BLaER1 (cell line): Measurements from ENCODE around the gene MAJIN.
"Not testable (repeated sequence)": the region's sequence is repeated elsewhere in the genome, so short reads cannot be mapped to it uniquely, and the experiment has no call there.

Experiments used
- H3K27ac ChIP-seq: shearing (Covaris generic); formaldehyde crosslinking; 2 replicates; pipeline ENCODE4 v1.8.1; 2022
- H3K27me3 ChIP-seq: shearing (Covaris generic); formaldehyde crosslinking; 2 replicates; pipeline ENCODE4 v1.8.1; 2022
- H3K36me3 ChIP-seq: shearing (Covaris generic); formaldehyde crosslinking; 2 replicates; pipeline ENCODE4 v1.8.1; 2022
- H3K4me1 ChIP-seq: shearing (Covaris generic); formaldehyde crosslinking; 2 replicates; pipeline ENCODE4 v1.8.1; 2022
- H3K4me2 ChIP-seq: shearing (Covaris generic); formaldehyde crosslinking; 2 replicates; pipeline ENCODE4 v1.8.1; 2022
- H3K4me3 ChIP-seq: shearing (Covaris generic); formaldehyde crosslinking; 2 replicates; pipeline ENCODE4 v1.8.1; 2022
- H3K9ac ChIP-seq: shearing (Covaris generic); formaldehyde crosslinking; 2 replicates; pipeline ENCODE4 v1.8.1; 2022
- H3K9me3 ChIP-seq: shearing (Covaris generic); formaldehyde crosslinking; 2 replicates; pipeline ENCODE4 v1.8.1; 2022
- H4K20me1 ChIP-seq: shearing (Covaris generic); formaldehyde crosslinking; 2 replicates; pipeline ENCODE4 v1.8.1; 2022
- Cebpa-rat ChIP-seq: shearing (Covaris generic); IDR thresholded peaks from 2 replicates; pipeline ENCODE4 v1.8.1; 2022

Gene MAJIN

DNA sequence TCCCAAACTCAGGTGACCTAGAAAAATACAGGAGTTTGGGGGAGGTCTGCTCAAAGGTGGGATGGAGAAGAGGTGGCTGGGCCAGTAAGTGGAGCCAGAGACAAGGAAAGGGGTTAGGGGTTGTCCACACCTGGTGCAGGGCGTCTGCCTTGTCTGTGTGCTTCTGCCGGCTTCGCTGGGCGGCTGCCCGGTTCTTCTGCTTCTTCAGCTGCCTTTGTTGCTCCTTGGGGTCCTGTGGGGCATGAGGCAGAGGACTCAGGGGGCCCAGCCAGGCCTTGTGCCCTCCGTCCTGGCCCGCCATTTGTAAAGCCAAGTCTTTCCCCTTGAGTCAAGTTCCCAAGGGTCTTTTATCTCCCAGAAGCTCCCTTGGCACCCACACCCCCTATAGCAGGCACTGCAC is 22.4 kb upstream of the MAJIN start:
- Histone ChIP-seq H3K4me2 (no peak overlapping the region), H3K27ac (no peak overlapping the region), H3K4me3 (no peak overlapping the region), H3K4me1 (peaks cover 54% of the 10 kb centered on the region), H3K36me3 (no peaks in the 10 kb centered on the region), H4K20me1 (no peaks in the 10 kb centered on the region), H3K9me3 (no peaks in the 10 kb centered on the region), H3K9ac (no peak overlapping the region), H3K27me3 (no peaks in the 10 kb centered on the region)
- TF ChIP-seq Cebpa-rat: no peak

DNA sequence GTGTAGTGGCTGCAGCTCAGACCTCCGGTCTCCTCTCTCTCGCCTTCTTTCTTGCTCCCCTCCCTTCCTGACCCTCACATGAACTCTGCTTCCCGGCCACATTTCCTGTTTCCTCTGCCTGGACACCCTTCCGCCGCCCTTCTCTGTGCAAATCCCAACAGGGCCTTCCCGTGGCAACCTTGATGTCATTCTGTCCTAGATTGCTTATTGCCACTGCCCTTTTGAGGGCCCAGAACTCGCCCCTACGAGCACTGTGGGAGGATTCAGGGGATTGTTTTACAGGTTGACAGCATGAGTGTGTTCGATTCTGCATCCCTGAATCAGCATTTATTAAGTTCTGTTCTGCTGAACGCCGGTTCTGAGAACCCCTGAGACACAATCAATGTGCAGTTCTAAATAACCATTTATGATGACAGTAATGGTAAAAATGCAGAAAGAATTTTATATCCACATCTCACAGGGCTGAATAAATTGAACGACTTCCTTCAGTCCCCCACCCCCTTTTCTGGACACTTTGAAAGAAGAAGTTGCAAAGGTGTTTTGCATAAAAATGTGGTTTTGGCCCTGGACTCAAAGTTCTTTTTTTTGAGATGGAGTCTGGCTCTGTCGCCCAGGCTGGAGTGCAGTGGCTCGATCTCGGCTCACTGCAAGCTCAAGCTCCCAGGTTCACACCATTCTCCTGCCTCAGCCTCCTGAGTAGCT is 18.5 kb upstream of the MAJIN start:
- Histone ChIP-seq H3K4me1 (peaks cover 22% of the 10 kb centered on the region), H3K27ac (peak overlapping the region; percentile 12; the same call in 1 of the 2 replicates), H3K9ac (peak overlapping the region; percentile 3; the same call in 1 of the 2 replicates)

DNA sequence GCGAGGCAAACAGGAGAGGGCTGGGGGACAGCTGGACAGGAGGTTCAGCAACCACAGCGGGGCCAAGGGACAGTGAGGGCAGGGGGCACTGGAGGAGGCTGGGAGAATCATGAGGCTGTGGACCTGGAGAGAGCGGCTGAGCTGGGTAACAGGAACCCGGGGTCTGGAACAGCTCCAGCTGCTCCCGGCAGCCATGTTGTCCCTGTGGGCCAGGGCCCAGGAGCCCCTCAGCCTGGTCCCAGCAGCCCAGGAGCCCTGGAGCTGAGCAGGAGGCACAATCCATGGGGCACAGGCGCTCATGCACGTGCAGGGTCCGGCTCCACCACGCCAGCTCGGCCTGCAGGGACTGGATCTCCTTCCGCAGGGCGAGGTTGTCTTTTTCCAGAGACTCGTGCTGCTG is 17.5 kb upstream of the MAJIN start:
- H3K4me3 ChIP-seq: no peak overlapping the region
- H3K36me3 ChIP-seq: no peaks in the 10 kb centered on the region
- H4K20me1 ChIP-seq: no peaks in the 10 kb centered on the region
- H3K27me3 ChIP-seq: no peaks in the 10 kb centered on the region
- TF ChIP-seq Cebpa-rat: no peak
- H3K4me2 ChIP-seq: peak overlapping the region; percentile 78
- H3K4me1 ChIP-seq: peaks cover 24% of the 10 kb centered on the region
- peak overlapping the region; percentile 12; the same call in 1 of the 2 replicates for H3K27ac ChIP-seq
- no peaks in the 10 kb centered on the region for H3K9me3 ChIP-seq
- H3K9ac ChIP-seq: no peak overlapping the region

More for the DNA sequence above, 18.5 kb upstream of the MAJIN start:
- H3K36me3 ChIP-seq: no peaks in the 10 kb centered on the region
- no peaks in the 10 kb centered on the region for H3K9me3 ChIP-seq
- TF ChIP-seq Cebpa-rat: no peak
- peak overlapping the region; percentile 78 for H3K4me2 ChIP-seq
- no peaks in the 10 kb centered on the region for H4K20me1 ChIP-seq
- no peaks in the 10 kb centered on the region for H3K27me3 ChIP-seq
- H3K4me3 ChIP-seq: no peak overlapping the region

DNA sequence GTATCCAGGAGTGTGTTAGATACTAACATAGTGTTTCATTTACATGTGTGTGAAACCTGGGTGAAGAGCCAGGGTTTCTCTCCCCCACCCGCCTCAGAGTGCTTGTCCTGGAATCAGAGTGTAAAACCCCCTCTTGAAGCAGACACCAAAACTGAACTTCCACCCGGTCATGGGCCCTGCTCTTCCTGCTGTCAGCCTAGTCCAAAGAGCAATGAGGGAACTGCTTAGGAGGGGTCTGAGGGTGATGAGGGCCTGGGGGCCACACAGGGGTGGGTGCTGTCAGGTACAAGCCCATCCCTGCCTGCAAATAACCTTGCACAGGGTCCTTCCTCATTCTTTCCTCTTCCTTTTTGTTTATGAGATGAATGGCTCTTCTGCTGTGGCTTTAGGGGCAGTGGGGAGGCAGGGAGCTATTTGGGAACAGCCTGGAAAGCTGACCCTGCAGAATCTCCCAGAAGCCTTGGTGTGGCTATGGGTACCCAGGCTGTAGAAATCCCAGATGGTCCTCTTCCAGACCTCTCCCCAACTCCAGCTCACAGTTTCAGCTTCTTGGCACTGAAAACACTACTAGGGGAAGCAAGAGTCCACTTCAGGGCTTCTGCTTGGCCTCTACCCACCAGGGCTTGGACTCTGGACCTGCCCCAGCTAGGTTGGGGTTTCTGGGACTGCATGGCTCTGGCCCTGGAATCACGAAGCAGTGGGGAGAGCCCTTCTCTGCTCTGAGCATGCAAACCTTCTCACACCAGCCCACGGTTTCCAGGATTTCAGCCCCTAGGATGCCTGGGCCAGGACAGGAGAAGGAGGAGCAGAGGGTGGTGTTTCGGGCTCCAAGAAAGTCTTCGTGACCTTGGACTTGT is 16.3 kb upstream of the MAJIN start:
- no peak overlapping the region for H3K4me2 ChIP-seq
- no peak overlapping the region for H3K9ac ChIP-seq
- no peak overlapping the region for H3K27ac ChIP-seq
- peaks cover 24% of the 10 kb centered on the region for H3K4me1 ChIP-seq
- H3K9me3 ChIP-seq: no peaks in the 10 kb centered on the region
- no peaks in the 10 kb centered on the region for H4K20me1 ChIP-seq
- no peak overlapping the region for H3K4me3 ChIP-seq
- no peaks in the 10 kb centered on the region for H3K36me3 ChIP-seq
- H3K27me3 ChIP-seq: no peaks in the 10 kb centered on the region
- TF ChIP-seq Cebpa-rat: no peak

DNA sequence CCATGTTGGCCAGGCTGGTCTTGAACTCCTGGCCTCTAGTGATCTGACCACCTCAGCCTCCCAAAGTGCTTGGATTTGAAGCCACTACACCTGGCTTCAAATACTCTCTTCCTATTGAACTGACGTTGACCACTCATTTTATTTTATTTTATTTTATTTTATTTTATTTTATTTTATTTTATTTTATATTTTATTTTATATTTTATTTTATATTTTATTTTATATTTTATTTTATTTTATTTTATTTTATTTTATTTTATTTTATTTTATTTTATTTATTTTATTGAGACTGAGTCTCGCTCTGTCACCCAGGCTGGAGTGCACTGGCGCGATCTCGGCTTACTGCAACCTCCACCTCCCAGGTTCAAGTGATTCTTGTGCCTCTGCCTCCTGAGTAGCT is 11.4 kb upstream of the MAJIN start:
- H3K9me3 ChIP-seq, H3K36me3 ChIP-seq, H3K27me3 ChIP-seq, H3K4me1 ChIP-seq, H3K27ac ChIP-seq, H4K20me1 ChIP-seq, H3K4me2 ChIP-seq, H3K9ac ChIP-seq, H3K4me3 ChIP-seq: not testable (repeated sequence)

DNA sequence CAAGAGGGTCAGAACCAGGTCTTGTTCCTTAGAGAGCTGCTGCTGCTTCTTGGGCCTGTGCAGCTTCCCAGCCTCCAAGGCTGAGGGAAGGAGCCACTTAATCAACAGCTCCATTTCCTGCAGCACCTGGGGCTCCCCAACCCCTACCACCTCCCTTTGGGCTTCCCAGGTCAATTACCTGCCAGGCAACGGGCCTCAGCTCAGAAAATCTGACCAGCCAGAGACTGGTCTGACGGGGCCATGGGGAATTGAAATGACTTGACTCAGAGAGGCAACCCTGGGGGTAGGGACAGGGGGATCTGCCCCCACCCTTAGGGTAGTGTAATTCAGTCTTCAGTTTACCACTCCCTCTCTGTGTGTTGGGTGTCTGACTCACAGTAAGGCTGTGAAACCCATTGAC is 4.7 kb upstream of the MAJIN start:
- H3K9ac ChIP-seq: no peak overlapping the region

DNA sequence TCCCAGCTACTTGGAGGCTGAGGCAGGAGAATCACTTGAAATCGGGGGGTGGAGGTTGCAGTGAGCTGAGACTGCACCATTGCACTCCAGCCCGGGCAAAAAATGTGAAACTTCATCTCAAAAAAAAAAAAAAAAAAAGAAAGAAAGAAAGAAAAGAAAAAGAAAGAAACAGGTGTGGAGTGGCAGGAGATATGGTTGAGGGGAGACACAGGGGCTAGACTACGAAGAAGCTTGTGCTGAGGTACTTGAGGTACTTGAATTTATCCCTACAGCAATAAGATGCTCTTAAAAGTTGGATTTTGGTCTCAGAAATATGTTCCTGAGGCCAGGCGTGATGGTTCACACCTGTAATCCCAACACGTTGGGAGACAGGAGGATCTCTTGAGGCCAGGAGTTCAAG is 2.2 kb upstream of the MAJIN start:
- Histone ChIP-seq H3K27me3 (peaks cover 9% of the 10 kb centered on the region; the same call in 1 of the 2 replicates), H3K36me3 (no peaks in the 10 kb centered on the region), H3K4me1 (peaks cover 25% of the 10 kb centered on the region), H4K20me1 (no peaks in the 10 kb centered on the region), H3K9ac (no peak overlapping the region), H3K4me3 (no peak overlapping the region), H3K9me3 (no peaks in the 10 kb centered on the region), H3K4me2 (no peak overlapping the region), H3K27ac (no peak overlapping the region)
- TF ChIP-seq Cebpa-rat: no peak

More for the DNA sequence above, 4.7 kb upstream of the MAJIN start:
- Histone ChIP-seq H4K20me1 (no peaks in the 10 kb centered on the region), H3K36me3 (no peaks in the 10 kb centered on the region), H3K4me2 (no peak overlapping the region), H3K9me3 (no peaks in the 10 kb centered on the region), H3K4me1 (peaks cover 14% of the 10 kb centered on the region), H3K4me3 (no peak overlapping the region), H3K27ac (no peak overlapping the region), H3K27me3 (0 out of 2 replicates have a peak, but pooled peaks cover 1% of the 10 kb centered on the region)
- no peak for TF ChIP-seq Cebpa-rat

DNA sequence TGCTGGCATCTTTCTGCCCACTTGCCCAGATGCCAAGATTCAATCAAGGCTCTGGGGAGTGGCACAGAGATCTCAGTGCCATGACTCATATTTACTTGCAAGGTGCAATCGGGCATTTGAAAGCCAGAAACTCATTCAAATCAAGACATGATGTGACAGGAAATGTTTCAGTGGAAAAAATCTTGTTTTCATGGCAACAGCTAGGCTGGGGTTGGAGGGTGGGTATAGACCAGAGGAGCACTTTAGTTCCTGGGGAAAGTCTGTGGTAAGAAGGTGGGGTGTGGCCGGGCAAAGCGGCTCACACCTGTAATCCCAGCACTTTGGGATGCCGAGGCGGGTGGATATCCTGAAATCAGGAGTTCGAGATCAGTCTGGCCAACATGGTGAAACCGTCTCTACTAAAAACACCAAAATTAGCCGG is 1.2 kb downstream of the MAJIN start:
- H3K9ac ChIP-seq: no peak overlapping the region
- no peak overlapping the region for H3K27ac ChIP-seq
- peaks cover 9% of the 10 kb centered on the region; the same call in 1 of the 2 replicates for H3K27me3 ChIP-seq
- no peak overlapping the region for H3K4me3 ChIP-seq
- no peaks in the 10 kb centered on the region for H3K9me3 ChIP-seq
- TF ChIP-seq Cebpa-rat: no peak
- no peaks in the 10 kb centered on the region for H3K36me3 ChIP-seq
- peak overlapping the region; percentile 54; the same call in 1 of the 2 replicates for H3K4me2 ChIP-seq
- H3K4me1 ChIP-seq: peaks cover 25% of the 10 kb centered on the region
- H4K20me1 ChIP-seq: no peaks in the 10 kb centered on the region

DNA sequence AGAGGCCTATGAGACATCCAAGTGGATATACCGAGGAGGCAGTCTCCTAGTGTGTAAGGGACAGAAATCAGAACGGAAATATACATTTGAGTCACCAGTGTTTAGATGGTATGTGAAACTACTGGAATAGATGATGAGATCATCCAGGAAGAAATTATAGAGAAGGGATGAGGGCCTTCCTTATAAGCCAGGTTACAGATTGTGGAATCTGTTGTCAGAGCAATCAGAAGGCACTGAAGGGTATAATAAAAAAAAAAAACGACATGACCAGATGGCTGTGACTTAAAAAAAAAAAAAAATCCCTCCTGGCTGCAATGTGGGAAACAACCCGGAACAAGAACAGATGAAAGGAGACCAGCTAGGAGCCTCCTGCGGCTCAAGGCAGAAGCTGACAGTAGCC is 2.7 kb downstream of the MAJIN start:
- Histone ChIP-seq H3K4me1 (peaks cover 22% of the 10 kb centered on the region), H3K27me3 (peaks cover 9% of the 10 kb centered on the region; the same call in 1 of the 2 replicates), H3K4me3 (no peak overlapping the region), H4K20me1 (no peaks in the 10 kb centered on the region), H3K9me3 (no peaks in the 10 kb centered on the region), H3K4me2 (no peak overlapping the region), H3K9ac (no peak overlapping the region), H3K36me3 (no peaks in the 10 kb centered on the region), H3K27ac (no peak overlapping the region)
- TF ChIP-seq Cebpa-rat: no peak

DNA sequence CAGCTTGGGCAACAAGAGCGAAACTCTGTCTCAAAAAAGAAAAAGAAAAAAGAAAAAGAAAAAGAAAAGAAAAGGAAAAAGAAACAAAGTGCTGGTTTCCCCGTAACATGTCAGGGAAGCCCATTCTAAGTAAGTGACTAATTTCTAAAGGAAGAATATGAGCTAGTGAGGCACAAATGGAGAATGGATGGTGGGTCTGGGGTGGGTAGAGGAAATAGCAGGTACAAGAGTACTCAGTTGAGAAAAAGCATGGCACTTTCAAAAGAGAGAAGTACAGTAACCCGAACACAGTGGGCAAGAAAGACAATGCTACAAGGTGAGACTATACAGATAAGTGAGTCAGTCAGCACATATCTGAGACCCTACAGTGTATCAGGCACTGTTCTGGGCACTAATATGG is 4.5 kb downstream of the MAJIN start:
- Histone ChIP-seq H3K9me3 (no peaks in the 10 kb centered on the region), H3K27ac (no peak overlapping the region), H3K9ac (no peak overlapping the region), H3K4me3 (no peak overlapping the region), H3K4me2 (no peak overlapping the region), H4K20me1 (no peaks in the 10 kb centered on the region), H3K4me1 (peaks cover 17% of the 10 kb centered on the region), H3K27me3 (peaks cover 9% of the 10 kb centered on the region; the same call in 1 of the 2 replicates), H3K36me3 (no peaks in the 10 kb centered on the region)
- no peak for TF ChIP-seq Cebpa-rat
